Renal pelvis (tissue), 4 donors: Measurements from ENCODE around the gene ZNF618. TPM values are rescaled to one million over a fixed set of nuclear protein-coding genes. Genes with fewer than 3 reads are reported as not detected.

Source experiments
- DNase-seq: peaks from one replicate; pipeline ENCODE4 v3.0.0-alpha.2; 2013
- polyA plus RNA-seq, 3 donors: library from polyadenylated mRNA; unstranded; fragments of 120-200 nt; gene quantifications; one replicate each; pipeline ENCODE4 v1.2.1, GENCODE V29; 2013; ENCODE audit not compliant: insufficient read length in 3 of 3

The ZNF618 gene
- polyA plus RNA-seq, 3 donors, result 42.3 to 48.8 (median 45.8) TPM

- no peak for DNase-seq
These were observed 220.0 kb downstream of the ZNF618 start for GRCh38 chr9:114096041-114096511.

DNA sequence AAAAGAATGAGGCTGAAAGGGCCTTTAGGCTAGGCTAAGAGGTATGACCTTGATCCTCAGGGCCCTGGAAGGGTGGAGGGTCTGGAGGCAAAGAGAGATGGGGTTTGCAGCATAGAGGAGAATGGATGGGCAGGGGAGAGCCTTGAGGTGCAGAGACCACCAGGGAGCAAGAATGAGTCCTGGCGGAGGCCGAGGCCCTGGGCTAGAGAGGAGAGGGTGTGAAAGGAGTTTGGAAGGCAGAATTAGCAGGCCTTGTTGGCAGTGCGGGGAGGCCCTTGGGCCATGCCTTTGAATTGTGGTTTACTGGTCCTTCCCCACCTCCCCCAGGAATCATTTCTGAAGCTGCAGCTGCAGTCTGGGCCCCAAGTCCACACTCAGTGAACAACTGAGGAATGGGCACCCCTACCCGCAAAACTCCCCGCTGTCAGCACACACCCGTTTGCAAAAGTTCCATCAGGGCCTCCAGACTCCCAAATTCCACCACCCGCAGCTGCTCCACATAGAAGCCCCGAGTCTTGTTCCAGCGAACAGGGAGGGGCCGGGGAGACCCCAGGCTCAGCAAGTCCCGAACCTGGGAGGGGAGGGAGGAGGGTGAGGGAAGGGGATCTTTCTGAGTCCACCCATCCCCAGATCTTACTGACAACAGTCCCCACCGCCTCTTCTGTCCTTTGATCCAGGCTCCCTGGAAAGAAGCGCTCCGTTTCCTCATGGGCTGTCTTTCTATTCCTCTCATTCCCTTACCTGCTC lies 220.9 kb downstream of the ZNF618 start:
- DNase-seq, result no peak

- DNase-seq, result no peak
These were observed 221.5 kb downstream of the ZNF618 start for GRCh38 chr9:114097613-114098020.

DNA sequence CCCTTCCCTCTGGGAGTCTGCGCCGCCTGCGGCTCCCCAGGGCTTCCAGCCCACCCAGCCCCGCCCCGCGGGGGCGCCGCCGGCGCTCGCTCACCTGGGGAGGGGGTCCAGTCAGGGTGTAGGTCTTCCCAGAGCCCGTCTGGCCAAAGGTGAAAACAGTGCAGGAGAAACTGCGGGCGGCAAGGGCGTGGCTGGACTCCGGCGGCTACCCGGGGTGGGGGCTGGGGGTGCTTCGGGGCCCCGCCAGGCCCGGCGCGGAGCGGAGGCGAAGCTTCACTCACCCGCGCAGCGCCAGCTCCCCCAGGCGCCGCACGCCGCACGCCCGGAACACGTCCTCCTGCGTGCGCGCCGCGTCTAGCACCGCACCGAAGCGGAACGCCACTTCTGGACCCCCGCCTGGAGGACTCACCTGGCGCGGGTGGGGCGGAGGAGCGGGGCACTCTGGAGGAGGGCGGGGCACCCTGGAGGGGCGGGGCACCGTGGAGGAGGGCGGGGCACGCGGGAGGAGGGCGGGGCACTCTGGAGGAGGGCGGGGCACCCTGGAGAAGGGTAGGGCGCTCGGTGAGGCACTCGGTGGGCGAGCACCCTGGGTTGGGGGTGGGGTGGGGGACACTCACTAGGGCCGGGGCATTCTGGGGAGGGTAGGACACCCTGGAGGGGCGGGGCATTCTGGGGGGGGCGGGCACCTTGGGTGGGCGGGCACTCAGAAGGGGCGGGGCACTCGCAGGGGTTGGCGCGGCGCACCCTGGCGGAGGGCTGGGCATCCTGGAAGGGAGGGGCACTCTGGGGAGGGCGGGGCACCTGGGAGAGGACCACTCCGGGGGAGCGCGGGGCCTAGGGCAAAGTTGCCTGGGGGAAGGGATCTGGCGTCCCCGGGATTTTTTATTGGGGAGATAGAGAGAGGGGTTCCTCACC lies 222.2 kb downstream of the ZNF618 start:
- DNase-seq, result no peak

DNA sequence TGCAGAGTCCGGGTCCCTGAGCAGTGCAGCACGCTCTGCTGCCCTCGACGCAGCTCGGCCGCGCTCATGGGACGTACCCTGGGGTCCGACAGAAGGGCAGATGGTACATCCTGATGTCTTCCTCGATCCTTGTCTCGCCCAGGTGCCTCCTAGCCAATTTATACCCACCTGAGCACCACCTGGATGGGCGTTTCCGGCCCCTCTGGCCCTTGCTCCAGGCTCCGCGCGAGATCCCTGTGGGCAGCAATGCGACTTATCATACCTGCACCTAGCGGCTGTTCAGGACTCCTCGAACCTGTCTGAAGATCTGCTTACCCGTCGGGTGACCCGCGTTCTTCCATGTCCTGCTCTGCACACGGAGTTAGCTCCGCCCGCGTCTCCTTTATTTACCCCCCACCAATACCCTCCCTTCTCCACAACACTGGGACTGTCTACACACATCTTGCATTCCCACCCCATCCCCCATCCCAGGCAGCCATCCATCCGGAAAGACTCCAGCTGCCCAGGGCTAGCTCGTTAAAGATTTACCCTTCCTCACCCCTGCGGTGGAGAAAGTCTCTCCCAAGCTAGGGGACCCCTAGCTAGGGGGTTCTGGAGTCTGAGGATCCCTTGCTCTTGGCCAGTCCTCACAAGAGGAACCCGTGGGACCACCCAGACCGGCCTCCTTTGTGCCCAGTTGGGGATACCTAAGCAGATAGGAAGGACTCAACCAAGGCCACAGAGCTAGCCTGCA lies 223.0 kb downstream of the ZNF618 start, which contains the start of gene KIF12:
Gene KIF12, minus strand, starts transcription at position 357 of the 733 bp plus-strand sequence. Its CDS starts 16 bp downstream, at position 341.
- peak; percentile 92 for DNase-seq

- no peak for DNase-seq
These were observed 223.7 kb downstream of the ZNF618 start for GRCh38 chr9:114099669-114100270.

- no peak for DNase-seq
These were observed 224.4 kb downstream of the ZNF618 start for GRCh38 chr9:114100536-114100935.

GRCh38 chr9:114102484-114102883 lies 226.4 kb downstream of the ZNF618 start:
- no peak for DNase-seq

DNA sequence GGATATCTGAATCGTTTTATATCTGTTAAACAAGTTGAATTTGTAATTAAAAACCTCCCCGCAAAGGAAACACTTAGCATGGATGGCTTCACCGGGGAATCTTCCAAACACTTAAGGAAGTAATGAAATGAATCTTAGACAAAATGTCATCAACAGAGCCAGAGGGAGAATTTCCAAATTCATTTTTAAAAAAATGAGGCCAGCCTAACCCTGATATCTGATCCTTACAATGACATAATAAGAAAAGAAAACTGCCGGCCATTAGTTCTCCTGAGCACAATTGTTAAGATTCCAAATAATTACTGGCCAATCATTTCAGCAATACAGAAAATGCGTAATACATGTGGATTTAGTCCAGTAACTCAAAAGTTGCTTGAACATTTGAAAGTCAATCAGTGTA lies 229.1 kb downstream of the ZNF618 start:
- DNase-seq, result no peak

Other genes with a start within 250 kb of the ZNF618 start
- 1 to 10 TPM; 1.5 to 2.2 (median 1.9) TPM for gene AMBP, start 202.0 kb downstream of the ZNF618 start, polyA plus RNA-seq
- 100 to 1,000 TPM; 191 to 249 (median 227) TPM for gene KIF12, start 223.0 kb downstream of the ZNF618 start, polyA plus RNA-seq